H9 (cell line): Measurements from ENCODE around the gene PCSK2. TPM values are rescaled to one million over a fixed set of nuclear protein-coding genes. Genes with fewer than 3 reads are reported as not detected.

ENCODE experiments used
- DNase-seq: peaks from one replicate; pipeline ENCODE4 v3.0.0-alpha.2; 2017
- H2AFZ ChIP-seq: one replicate; pipeline ENCODE4 v1.6.1; 2013; ENCODE audit warnings: mild to moderate bottlenecking, low read length, control low read depth, moderate library complexity
- H2AK5ac ChIP-seq: 2 replicates; pipeline ENCODE4 v1.6.1; 2013; ENCODE audit warnings: low read length, control low read depth, mixed read lengths; ENCODE audit not compliant: insufficient read length
- H2BK120ac ChIP-seq: one replicate; pipeline ENCODE4 v1.6.1; 2013; ENCODE audit warnings: low read depth, mild to moderate bottlenecking, low read length, control low read depth, inconsistent platforms; ENCODE audit not compliant: poor library complexity, severe bottlenecking
- H2BK12ac ChIP-seq: 2 replicates; pipeline ENCODE4 v1.6.1; 2013; ENCODE audit warnings: low read length, control low read depth, mixed read lengths, low read depth; ENCODE audit not compliant: insufficient read length
- H2BK15ac ChIP-seq: 2 replicates; pipeline ENCODE4 v1.6.1; 2013; ENCODE audit warnings: low read depth, low read length, control low read depth
- H2BK20ac ChIP-seq: one replicate; pipeline ENCODE4 v1.6.1; 2013; ENCODE audit warnings: low read depth, mild to moderate bottlenecking, low read length, control low read depth, inconsistent platforms; ENCODE audit not compliant: poor library complexity, severe bottlenecking
- H2BK5ac ChIP-seq: 2 replicates; pipeline ENCODE4 v1.6.1; 2013; ENCODE audit warnings: low read length, control low read depth, mixed read lengths; ENCODE audit not compliant: insufficient read length
- H3K14ac ChIP-seq: 2 replicates; pipeline ENCODE4 v1.6.1; 2013; ENCODE audit warnings: low read length, control low read depth; ENCODE audit not compliant: insufficient read depth
- H3K18ac ChIP-seq: 2 replicates; pipeline ENCODE4 v1.6.1; 2013; ENCODE audit warnings: low read depth, mild to moderate bottlenecking, mixed read lengths, low read length, control low read depth; ENCODE audit not compliant: insufficient read length
- H3K23ac ChIP-seq: 2 replicates; pipeline ENCODE4 v1.6.1; 2013; ENCODE audit warnings: low read length, control low read depth, mixed read lengths, low read depth; ENCODE audit not compliant: insufficient read length
- H3K23me2 ChIP-seq: 2 replicates; pipeline ENCODE4 v1.6.1; 2013; ENCODE audit warnings: low read depth, mild to moderate bottlenecking, mixed read lengths, low read length, control low read depth; ENCODE audit not compliant: insufficient read length, poor library complexity, severe bottlenecking
- H3K27ac ChIP-seq: 2 replicates; pipeline ENCODE4 v1.5.1; 2013; ENCODE audit warnings: low read length, control low read depth, mixed read lengths, low read depth; ENCODE audit not compliant: insufficient read length
- H3K27me3 ChIP-seq: 2 replicates; pipeline ENCODE4 v1.6.1; 2013; ENCODE audit warnings: low read length, control low read depth, inconsistent platforms; ENCODE audit not compliant: insufficient read depth
- H3K4ac ChIP-seq: 2 replicates; pipeline ENCODE4 v1.6.1; 2013; ENCODE audit warnings: low read depth, mild to moderate bottlenecking, control low read depth, inconsistent platforms, low read length, moderate library complexity
- H3K4me1 ChIP-seq: 2 replicates; pipeline ENCODE4 v1.6.1; 2013; ENCODE audit warnings: low read length, control low read depth, inconsistent platforms; ENCODE audit not compliant: insufficient read depth
- H3K4me2 ChIP-seq: 2 replicates; pipeline ENCODE4 v1.6.1; 2013; ENCODE audit warnings: low read length, control low read depth, mixed read lengths; ENCODE audit not compliant: insufficient read length, insufficient read depth
- H3K56ac ChIP-seq: 2 replicates; pipeline ENCODE4 v1.6.1; 2013; ENCODE audit warnings: low read depth, mild to moderate bottlenecking, mixed read lengths, low read length, control low read depth; ENCODE audit not compliant: insufficient read length
- H3K79me1 ChIP-seq: 2 replicates; pipeline ENCODE4 v1.6.1; 2013; ENCODE audit warnings: low read depth, mild to moderate bottlenecking, moderate library complexity, low read length, control low read depth, inconsistent platforms; ENCODE audit not compliant: insufficient read depth, poor library complexity, severe bottlenecking
- H3K79me2 ChIP-seq: 2 replicates; pipeline ENCODE4 v1.6.1; 2013; ENCODE audit warnings: low read length, control low read depth, inconsistent platforms; ENCODE audit not compliant: insufficient read depth
- H3K9ac ChIP-seq: 2 replicates; pipeline ENCODE4 v1.6.1; 2013; ENCODE audit warnings: low read length, control low read depth, mixed read lengths; ENCODE audit not compliant: insufficient read length; ENCODE audit errors: extremely low read depth
- H3K9me3 ChIP-seq: one replicate; pipeline ENCODE4 v1.6.1; 2013; ENCODE audit warnings: low read depth, low read length, inconsistent platforms; ENCODE audit not compliant: control insufficient read depth
- H3T11ph ChIP-seq: one replicate; pipeline ENCODE4 v1.6.1; 2013; ENCODE audit warnings: mild to moderate bottlenecking, low read length, control low read depth, inconsistent platforms
- H4K20me1 ChIP-seq: one replicate; pipeline ENCODE4 v1.6.1; 2013; ENCODE audit not compliant: control insufficient read depth, insufficient read length, insufficient read depth
- H4K5ac ChIP-seq: 2 replicates; pipeline ENCODE4 v1.6.1; 2013; ENCODE audit warnings: low read depth, mild to moderate bottlenecking, mixed read lengths, low read length, control low read depth; ENCODE audit not compliant: insufficient read length
- H4K8ac ChIP-seq: replicated peaks from 2 replicates; pipeline ENCODE4 v1.6.1; 2013; ENCODE audit warnings: low read length, control low read depth, mixed read lengths, low read depth; ENCODE audit not compliant: insufficient read length
- H4K91ac ChIP-seq: 2 replicates; pipeline ENCODE4 v1.6.1; 2013; ENCODE audit warnings: low read depth, mild to moderate bottlenecking, moderate library complexity, mixed read lengths, low read length, control low read depth; ENCODE audit not compliant: insufficient read length
- H3K27ac Mint-ChIP-seq, 3 experiments: 2 replicates in 2 of 3; 3 replicates in 1 of 3; pipeline ENCODE4 v1.8.0; 2020 to 2021; ENCODE audit warnings: mixed read lengths in 3 of 3, mild to moderate bottlenecking in 1 of 3, moderate library complexity in 1 of 3
- H3K27me3 Mint-ChIP-seq: 2 replicates; pipeline ENCODE4 v1.8.0; 2021; ENCODE audit warnings: low read depth, mild to moderate bottlenecking, moderate library complexity, mixed read lengths
- H3K36me3 Mint-ChIP-seq, 3 experiments: 2 replicates in 2 of 3; 3 replicates in 1 of 3; pipeline ENCODE4 v1.8.0; 2020 to 2021; ENCODE audit warnings: low read depth in 3 of 3, mixed read lengths in 3 of 3; ENCODE audit not compliant: insufficient read depth in 1 of 3
- H3K4me1 Mint-ChIP-seq, 2 experiments: 2 replicates each; pipeline ENCODE4 v1.8.0; 2020; ENCODE audit warnings: mixed read lengths in 2 of 2
- H3K4me3 Mint-ChIP-seq, 2 experiments: 2 replicates in 1 of 2; 3 replicates in 1 of 2; pipeline ENCODE4 v1.8.0; 2020 to 2021; ENCODE audit warnings: mild to moderate bottlenecking in 2 of 2, mixed read lengths in 2 of 2, moderate library complexity in 1 of 2
- H3K9me3 Mint-ChIP-seq, 2 experiments: 2 replicates in 1 of 2; 3 replicates in 1 of 2; pipeline ENCODE4 v1.8.0; 2020; ENCODE audit warnings: mild to moderate bottlenecking in 2 of 2, mixed read lengths in 2 of 2, moderate library complexity in 1 of 2
- CTCF ChIP-seq: fragments of 200-600 bp; sonication (generic); conservative IDR thresholded peaks from 3 replicates; pipeline ENCODE4 v1.8.0; 2021; ENCODE audit warnings: antibody characterized with exemption, mild to moderate bottlenecking
- WGBS: extraction: QIAGEN DNeasy Blood & Tissue Kit; methylation state at CpG from one replicate; pipeline ENCODE4 v1.1.7; 2013; ENCODE audit warnings: missing lambda C conversion rate, low lambda C conversion rate, mixed read lengths; ENCODE audit not compliant: insufficient read length; ENCODE audit errors: extremely low coverage; 5-methylcytosine and 5-hydroxymethylcytosine counted together
- total RNA-seq: library from RNA; stranded (reverse); gene quantifications from 2 replicates; pipeline ENCODE4 v1.2.1, GENCODE V29; 2021

PCSK2 gene
- total RNA-seq, 1 experiment from 2014 or later, result 2.8 TPM

- Histone ChIP-seq H3K23ac (no peak overlapping the region), H3K4ac (no peak overlapping the region), H4K5ac (no peak overlapping the region), H3K4me1 (no peaks in the 10 kb centered on the region), H4K20me1 (no peaks in the 10 kb centered on the region), H3K27me3 (no peaks in the 10 kb centered on the region; the same call in 1 of the 2 replicates), H3K14ac (no peak overlapping the region), H4K8ac (no peak overlapping the region), H3K18ac (no peak overlapping the region), H3K56ac (no peak overlapping the region), H3K23me2 (peaks cover 5% of the 10 kb centered on the region), H3K9me3 (no peaks in the 10 kb centered on the region), H2AK5ac (no peak overlapping the region), H2BK12ac (no peak overlapping the region), H2BK120ac (no peak overlapping the region), H3K79me1 (no peaks in the 10 kb centered on the region), H3K27ac (no peak overlapping the region), H3T11ph (no peak overlapping the region), H2AFZ (no peak overlapping the region), H3K4me2 (peak overlapping the region; percentile 57), H4K91ac (no peak overlapping the region), H3K79me2 (no peaks in the 10 kb centered on the region), H2BK5ac (no peak overlapping the region), H2BK20ac (no peak overlapping the region), H2BK15ac (no peak overlapping the region), H3K9ac (no peak overlapping the region)
- no CpG with 5 or more reads among the region's 23 CpGs for WGBS
- no peak overlapping the region for H3K4me3 Mint-ChIP-seq
- H3K27me3 Mint-ChIP-seq, result peaks cover 9% of the 10 kb centered on the region
- no peaks in the 10 kb centered on the region for H3K9me3 Mint-ChIP-seq
- peaks cover 14 to 23% of the 10 kb centered on the region in 2 experiments for H3K4me1 Mint-ChIP-seq
- H3K27ac Mint-ChIP-seq, result peak overlapping the region in 2 of 3 experiments; percentile 56 to 73; a peak in 3 of 7 replicates
- no peak for TF ChIP-seq CTCF
- DNase-seq, result peak; percentile 51
- H3K36me3 Mint-ChIP-seq, result no peaks in the 10 kb centered on the region; a peak in 1 of 7 replicates
Observed at GRCh38 chr20:17504066-17504897, 277.4 kb downstream of the PCSK2 start.
